ENCODE measurements around the gene RHOU. TPM values are rescaled to one million over a fixed set of nuclear protein-coding genes. Genes with fewer than 3 reads are reported as not detected.

RHOU gene
- polyA plus RNA-seq, 1 experiment, result 1.6 TPM

DNA sequence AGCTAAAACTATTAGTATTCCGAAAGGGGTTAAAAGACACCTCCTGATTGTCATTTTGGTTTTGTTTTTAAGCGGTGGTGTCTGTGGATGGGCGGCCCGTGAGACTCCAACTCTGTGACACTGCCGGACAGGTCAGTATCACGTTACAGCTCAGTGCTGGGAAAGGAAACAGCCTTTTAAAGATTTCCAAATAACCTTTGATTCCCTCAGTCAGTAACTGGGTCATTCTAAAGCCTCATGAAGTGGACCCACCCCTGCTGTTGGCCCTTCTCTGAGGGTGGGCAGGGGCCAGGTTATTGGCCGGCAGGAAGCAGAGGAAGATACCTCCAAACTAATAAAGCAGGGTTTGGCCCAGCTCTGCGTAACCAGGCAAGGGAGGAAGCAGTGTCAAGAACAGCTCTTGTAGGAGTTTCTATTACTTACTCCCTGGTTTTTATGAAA, 2.3 kb downstream of the RHOU start:
- Histone ChIP-seq H3K9me3 (ENCODE audit: control insufficient read depth, insufficient read depth, low read length) (no peaks in the 10 kb centered on the region), H3K27me3 (ENCODE audit: control insufficient read depth, insufficient read depth, low read length) (peaks cover 27% of the 10 kb centered on the region), H3K27ac (ENCODE audit: low read depth, low read length) (no peak overlapping the region), H3K4me3 (ENCODE audit: low read depth, low read length) (no peak overlapping the region)
- POLR2A ChIA-PET, result no interaction called here
- TF ChIP-seq, protein P1, sequence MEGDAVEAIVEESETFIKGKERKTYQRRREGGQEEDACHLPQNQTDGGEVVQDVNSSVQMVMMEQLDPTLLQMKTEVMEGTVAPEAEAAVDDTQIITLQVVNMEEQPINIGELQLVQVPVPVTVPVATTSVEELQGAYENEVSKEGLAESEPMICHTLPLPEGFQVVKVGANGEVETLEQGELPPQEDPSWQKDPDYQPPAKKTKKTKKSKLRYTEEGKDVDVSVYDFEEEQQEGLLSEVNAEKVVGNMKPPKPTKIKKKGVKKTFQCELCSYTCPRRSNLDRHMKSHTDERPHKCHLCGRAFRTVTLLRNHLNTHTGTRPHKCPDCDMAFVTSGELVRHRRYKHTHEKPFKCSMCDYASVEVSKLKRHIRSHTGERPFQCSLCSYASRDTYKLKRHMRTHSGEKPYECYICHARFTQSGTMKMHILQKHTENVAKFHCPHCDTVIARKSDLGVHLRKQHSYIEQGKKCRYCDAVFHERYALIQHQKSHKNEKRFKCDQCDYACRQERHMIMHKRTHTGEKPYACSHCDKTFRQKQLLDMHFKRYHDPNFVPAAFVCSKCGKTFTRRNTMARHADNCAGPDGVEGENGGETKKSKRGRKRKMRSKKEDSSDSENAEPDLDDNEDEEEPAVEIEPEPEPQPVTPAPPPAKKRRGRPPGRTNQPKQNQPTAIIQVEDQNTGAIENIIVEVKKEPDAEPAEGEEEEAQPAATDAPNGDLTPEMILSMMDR (IDR thresholded peaks at IDR 0.05; ENCODE audit: low read depth, low read length), result no peak
- DNase-seq (ENCODE audit: low read depth, low spot score), result no peak
- CTCF ChIA-PET, result interaction anchor here (0.8 to 4.5 kb wide), 5 partner anchors 22 to 519 kb away, joined by 3 to 49 read pairs (median 3); no protein-coding TSS in a partner anchor

DNA sequence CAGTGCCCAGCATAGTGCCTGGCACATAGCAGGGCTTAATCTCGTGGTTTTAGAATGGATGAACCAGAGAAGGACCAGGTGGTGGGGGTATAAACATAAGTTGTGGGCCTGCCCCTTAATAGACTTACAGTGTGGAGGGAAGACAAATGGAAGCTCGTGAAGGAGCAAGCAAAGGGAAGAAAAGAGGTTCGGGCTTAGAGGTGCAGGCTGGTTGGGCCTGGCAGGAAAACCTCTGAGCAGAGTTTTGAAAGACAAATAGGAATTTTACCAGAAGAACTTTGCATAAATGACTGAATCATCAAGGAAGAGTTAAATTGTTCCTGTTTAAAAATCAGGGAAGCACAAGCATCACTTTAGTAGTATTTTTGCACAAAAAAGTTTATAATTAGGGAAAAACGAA, 4.5 kb downstream of the RHOU start:
- POLR2A ChIA-PET, result interaction anchor here (0.5 kb wide), 1 partner anchor 351 kb away, joined by 10 read pairs; no protein-coding TSS in a partner anchor
- TF ChIP-seq, protein P1 (IDR thresholded peaks at IDR 0.05; ENCODE audit: low read depth, low read length), result no peak
- Histone ChIP-seq H3K27ac (ENCODE audit: low read depth, low read length) (no peak overlapping the region), H3K9me3 (ENCODE audit: control insufficient read depth, insufficient read depth, low read length) (no peaks in the 10 kb centered on the region), H3K27me3 (ENCODE audit: control insufficient read depth, insufficient read depth, low read length) (peaks cover 19% of the 10 kb centered on the region), H3K4me3 (ENCODE audit: low read depth, low read length) (no peak overlapping the region)
- DNase-seq (ENCODE audit: low read depth, low spot score), result no peak
- CTCF ChIA-PET, result interaction anchor here (1.6 kb wide), 1 partner anchor 488 kb away, joined by 5 read pairs; no protein-coding TSS in a partner anchor

DNA sequence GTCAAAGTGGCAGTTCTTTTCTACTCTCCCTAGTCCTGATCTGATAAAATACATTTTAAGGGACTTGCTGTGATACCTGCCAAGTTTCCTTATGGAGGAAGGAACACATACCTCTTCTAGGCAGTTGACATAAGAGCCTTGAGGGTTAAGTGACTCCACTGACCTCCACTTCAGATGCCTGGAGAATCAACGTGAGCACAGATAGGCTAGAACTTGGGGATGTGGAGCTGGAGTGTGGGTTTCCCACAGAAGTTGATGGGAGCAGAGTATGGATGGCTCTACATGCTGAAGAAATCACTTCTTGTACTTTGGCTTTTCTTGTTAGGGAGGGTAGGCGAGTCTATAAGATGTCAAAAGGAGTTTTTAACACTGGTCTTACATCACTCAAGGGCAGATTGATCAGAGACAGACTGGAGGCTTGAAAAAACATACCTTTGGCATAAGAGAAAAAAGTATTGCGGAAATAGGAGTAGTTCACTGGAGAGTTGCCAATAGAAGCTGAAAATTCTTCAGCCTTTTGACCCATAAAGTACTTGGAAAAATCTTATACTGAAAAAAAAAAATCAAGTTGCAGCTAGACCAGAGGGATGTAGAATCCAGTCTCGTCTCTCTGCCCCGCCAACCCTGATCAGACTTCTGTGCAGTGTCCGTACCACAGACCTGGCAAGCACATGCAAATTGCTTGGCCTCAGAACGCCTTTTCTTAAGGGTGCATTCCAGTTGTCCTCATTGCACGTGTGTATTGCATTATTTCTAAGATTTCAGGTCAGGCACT, 5.5 kb downstream of the RHOU start:
- POLR2A ChIA-PET, result no interaction called here
- no peaks in the 10 kb centered on the region for H3K9me3 ChIP-seq (ENCODE audit: control insufficient read depth, insufficient read depth, low read length)
- no peak overlapping the region for H3K27ac ChIP-seq (ENCODE audit: low read depth, low read length)
- no peak overlapping the region for H3K4me3 ChIP-seq (ENCODE audit: low read depth, low read length)
- CTCF ChIA-PET, result interaction anchor here (1.6 kb wide), 1 partner anchor 487 kb away, joined by 5 read pairs; no protein-coding TSS in a partner anchor
- TF ChIP-seq, protein P1 (IDR thresholded peaks at IDR 0.05; ENCODE audit: low read depth, low read length), result no peak
- H3K27me3 ChIP-seq (ENCODE audit: control insufficient read depth, insufficient read depth, low read length), result peaks cover 19% of the 10 kb centered on the region
- no peak for DNase-seq (ENCODE audit: low read depth, low spot score)

DNA sequence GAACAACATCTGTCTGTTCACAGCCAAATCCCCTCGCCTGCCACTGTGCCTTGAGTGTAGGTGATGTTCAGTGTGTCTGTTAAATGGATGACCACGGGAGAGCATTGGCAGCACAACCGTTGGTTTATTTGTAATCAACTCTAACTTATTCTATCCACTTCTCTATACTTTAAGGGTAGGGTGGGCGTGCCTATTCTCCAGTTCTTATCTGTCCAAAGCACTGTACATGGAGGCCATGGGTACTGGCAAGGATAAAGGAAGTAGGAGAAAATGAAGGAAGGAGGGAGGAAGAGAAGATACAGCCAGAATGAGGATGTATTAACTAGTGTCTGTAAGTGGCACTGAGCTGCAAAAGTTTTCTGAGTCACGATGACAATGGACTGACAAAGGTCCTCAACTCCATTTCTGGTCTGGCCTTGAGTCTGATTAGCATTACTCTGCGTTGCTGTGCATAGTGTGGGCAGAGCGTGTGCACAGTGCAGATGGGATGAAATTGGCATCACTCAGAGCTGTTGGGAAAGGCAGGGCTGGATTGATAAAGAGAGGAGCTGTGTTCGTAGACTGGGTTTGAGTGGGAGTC, 7.1 kb downstream of the RHOU start:
- ChIA-PET POLR2A (no interaction called here), CTCF (no interaction called here)
- TF ChIP-seq, protein P1 (IDR thresholded peaks at IDR 0.05; ENCODE audit: low read depth, low read length), result no peak
- H3K27me3 ChIP-seq (ENCODE audit: control insufficient read depth, insufficient read depth, low read length), result peaks cover 7% of the 10 kb centered on the region
- H3K27ac ChIP-seq (ENCODE audit: low read depth, low read length), result no peak overlapping the region
- no peak for DNase-seq (ENCODE audit: low read depth, low spot score)
- no peaks in the 10 kb centered on the region for H3K9me3 ChIP-seq (ENCODE audit: control insufficient read depth, insufficient read depth, low read length)
- no peak overlapping the region for H3K4me3 ChIP-seq (ENCODE audit: low read depth, low read length)

DNA sequence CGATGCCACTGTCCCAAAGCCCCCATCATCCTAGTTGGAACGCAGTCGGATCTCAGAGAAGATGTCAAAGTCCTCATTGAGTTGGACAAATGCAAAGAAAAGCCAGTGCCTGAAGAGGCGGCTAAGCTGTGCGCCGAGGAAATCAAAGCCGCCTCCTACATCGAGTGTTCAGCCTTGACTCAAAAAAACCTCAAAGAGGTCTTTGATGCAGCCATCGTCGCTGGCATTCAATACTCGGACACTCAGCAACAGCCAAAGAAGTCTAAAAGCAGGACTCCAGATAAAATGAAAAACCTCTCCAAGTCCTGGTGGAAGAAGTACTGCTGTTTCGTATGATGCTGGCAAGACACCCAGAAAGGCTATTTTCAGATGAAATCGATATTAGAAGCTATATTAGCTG, 8.1 kb downstream of the RHOU start:
- Histone ChIP-seq H3K27me3 (ENCODE audit: control insufficient read depth, insufficient read depth, low read length) (peaks cover 5% of the 10 kb centered on the region), H3K27ac (ENCODE audit: low read depth, low read length) (no peak overlapping the region), H3K4me3 (ENCODE audit: low read depth, low read length) (no peak overlapping the region), H3K9me3 (ENCODE audit: control insufficient read depth, insufficient read depth, low read length) (no peaks in the 10 kb centered on the region)
- ChIA-PET POLR2A (no interaction called here), CTCF (no interaction called here)
- no peak for DNase-seq (ENCODE audit: low read depth, low spot score)
- TF ChIP-seq, protein P1 (IDR thresholded peaks at IDR 0.05; ENCODE audit: low read depth, low read length), result no peak

Data from AG04450 (cell line).